ENCODE measurements around the gene LIPC. TPM values are rescaled to one million over a fixed set of nuclear protein-coding genes. Genes with fewer than 3 reads are reported as not detected.

Gene LIPC
- total RNA-seq, 4 donors from 2014 or later: 0.47 TPM; not detected in 3

- no peaks in the 10 kb centered on the region for H3K36me3 ChIP-seq
Measured at GRCh38 chr15:58517252-58517681, 85.5 kb downstream of the LIPC start.

GRCh38 chr15:58517682-58518525 is 86.1 kb downstream of the LIPC start:
- ATAC-seq: no peak
- in situ Hi-C loops (cut with MboI; ENCODE audit: low sequenced_read_pairs in 4 of 4) (no loop called here), intact Hi-C loops (cut with DNase I; ENCODE audit: low total_unique reads) (no loop called here)
- H3K4me3 ChIP-seq: no peak overlapping the region
- no peak overlapping the region for H3K27ac ChIP-seq
- DNase-seq: no peak
- peaks cover 14 to 22% of the 10 kb centered on the region in 2 donors for H3K4me1 ChIP-seq
- H3K9me3 ChIP-seq: no peaks in the 10 kb centered on the region
- H3K36me3 ChIP-seq: no peaks in the 10 kb centered on the region
- H3K27me3 ChIP-seq: no peaks in the 10 kb centered on the region
- no peak for TF ChIP-seq POLR2A (IDR thresholded peaks at IDR 0.05)

More at GRCh38 chr15:58517252-58517681, 85.5 kb downstream of the LIPC start:
- intact Hi-C loops (cut with DNase I; ENCODE audit: low total_unique reads) (no loop called here), in situ Hi-C loops (cut with MboI; ENCODE audit: low sequenced_read_pairs in 4 of 4) (no loop called here)
- TF ChIP-seq CTCF (IDR thresholded peaks at IDR 0.05 in 4 of 5, conservative IDR thresholded peaks at IDR 0.05 in 1 of 5) (no peak), POLR2A (IDR thresholded peaks at IDR 0.05) (no peak)
- H3K27ac ChIP-seq: no peak overlapping the region
- DNase-seq: no peak
- no peaks in the 10 kb centered on the region for H3K9me3 ChIP-seq
- H3K4me1 ChIP-seq: peaks cover 11 to 17% of the 10 kb centered on the region in 2 donors
- no peak for ATAC-seq
- no peak overlapping the region for H3K4me3 ChIP-seq
- no peaks in the 10 kb centered on the region for H3K27me3 ChIP-seq

DNA sequence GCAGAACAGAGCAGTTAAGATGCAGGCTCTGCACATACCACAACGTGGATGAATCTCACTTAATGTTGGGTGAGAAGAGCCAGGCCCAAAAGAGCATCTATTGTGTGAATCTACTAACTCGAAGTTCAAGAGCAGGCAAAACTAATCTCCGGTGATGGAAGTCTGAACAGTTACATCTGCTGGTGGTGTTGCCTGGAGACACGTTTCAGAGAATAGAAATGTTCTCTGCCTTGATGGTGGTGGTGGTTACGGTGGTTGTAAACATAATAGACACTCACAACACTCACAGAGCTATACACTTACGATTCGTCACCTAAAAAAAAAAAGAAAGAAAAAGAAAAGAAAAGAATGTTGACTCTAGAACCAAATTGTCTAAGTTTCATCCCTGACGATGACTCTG is 86.8 kb downstream of the LIPC start:
- intact Hi-C loops (cut with DNase I; ENCODE audit: low total_unique reads): no loop called here
- in situ Hi-C loops (cut with MboI; ENCODE audit: low sequenced_read_pairs in 4 of 4): no loop called here
- no peak overlapping the region for H3K27ac ChIP-seq
- no peaks in the 10 kb centered on the region for H3K27me3 ChIP-seq
- TF ChIP-seq CTCF (IDR thresholded peaks at IDR 0.05 in 4 of 5, conservative IDR thresholded peaks at IDR 0.05 in 1 of 5): no peak
- no peak for TF ChIP-seq POLR2A (IDR thresholded peaks at IDR 0.05)
- H3K4me3 ChIP-seq: no peak overlapping the region
- peaks cover 16 to 18% of the 10 kb centered on the region in 2 donors for H3K4me1 ChIP-seq
- H3K36me3 ChIP-seq: no peaks in the 10 kb centered on the region
- no peak for DNase-seq
- H3K9me3 ChIP-seq: no peaks in the 10 kb centered on the region
- ATAC-seq: no peak

DNA sequence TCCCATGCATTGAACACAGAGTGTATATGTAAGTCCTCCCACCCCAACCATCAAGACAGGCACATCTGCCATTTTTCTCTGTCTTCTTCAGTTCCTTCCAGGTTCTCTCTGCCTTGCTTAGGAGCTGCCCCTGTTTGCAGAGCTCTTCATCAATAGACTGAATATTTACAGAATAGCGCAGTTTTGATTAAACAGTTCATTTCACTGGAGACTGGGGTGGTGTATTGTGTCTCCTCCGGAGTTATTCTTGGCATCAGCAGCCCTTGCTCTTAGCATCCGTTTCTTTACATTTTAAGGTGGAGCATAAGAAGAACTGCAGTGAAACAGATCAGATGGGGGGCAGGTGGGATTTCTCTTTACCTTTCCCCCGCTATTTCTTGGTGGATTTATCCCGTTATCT is 87.7 kb downstream of the LIPC start:
- TF ChIP-seq POLR2A (IDR thresholded peaks at IDR 0.05): no peak
- TF ChIP-seq CTCF (IDR thresholded peaks at IDR 0.05 in 4 of 5, conservative IDR thresholded peaks at IDR 0.05 in 1 of 5): no peak
- no peaks in the 10 kb centered on the region for H3K27me3 ChIP-seq
- DNase-seq: no peak
- H3K9me3 ChIP-seq: no peaks in the 10 kb centered on the region
- no peak for ATAC-seq
- H3K36me3 ChIP-seq: no peaks in the 10 kb centered on the region
- no peak overlapping the region for H3K27ac ChIP-seq
- intact Hi-C loops (cut with DNase I; ENCODE audit: low total_unique reads) (no loop called here), in situ Hi-C loops (cut with MboI; ENCODE audit: low sequenced_read_pairs in 4 of 4) (no loop called here)
- H3K4me1 ChIP-seq: peaks cover 12 to 16% of the 10 kb centered on the region in 2 donors
- H3K4me3 ChIP-seq: no peak overlapping the region

DNA sequence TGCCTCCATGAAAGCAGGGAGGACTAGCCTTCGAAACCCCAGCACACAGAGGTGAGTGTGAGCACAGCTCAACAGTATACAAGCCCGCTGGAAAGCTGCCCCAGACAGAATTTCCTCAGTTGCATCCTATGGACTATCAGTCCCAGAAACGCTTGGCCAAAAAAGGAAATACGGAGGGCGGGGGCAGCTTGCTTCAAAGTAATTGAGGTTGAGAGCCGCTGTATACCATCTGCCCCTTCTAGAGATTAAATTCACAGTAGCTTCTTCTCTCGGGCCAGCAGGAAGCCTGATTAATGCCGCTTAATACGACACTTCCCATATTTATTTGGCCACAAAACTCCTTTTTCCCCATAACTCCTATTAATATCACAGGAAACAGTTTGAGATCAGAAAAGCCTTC is 88.7 kb downstream of the LIPC start:
- peaks cover 12 to 16% of the 10 kb centered on the region in 2 donors for H3K4me1 ChIP-seq
- ATAC-seq: no peak
- no peak for TF ChIP-seq CTCF (IDR thresholded peaks at IDR 0.05 in 4 of 5, conservative IDR thresholded peaks at IDR 0.05 in 1 of 5)
- TF ChIP-seq POLR2A (IDR thresholded peaks at IDR 0.05): no peak
- no peak for DNase-seq
- intact Hi-C loops (cut with DNase I; ENCODE audit: low total_unique reads) (loop anchor here (10.0 kb wide), 1 partner anchor 224 kb away; the partner anchor contains the start of gene ADAM10), in situ Hi-C loops (cut with MboI; ENCODE audit: low sequenced_read_pairs in 4 of 4) (no loop called here)
- H3K4me3 ChIP-seq: no peak overlapping the region
- H3K27me3 ChIP-seq: no peaks in the 10 kb centered on the region
- no peaks in the 10 kb centered on the region for H3K36me3 ChIP-seq
- H3K9me3 ChIP-seq: no peaks in the 10 kb centered on the region
- no peak overlapping the region for H3K27ac ChIP-seq
